ENCODE measurements around the gene THOC5. TPM values are rescaled to one million over a fixed set of nuclear protein-coding genes. Genes with fewer than 3 reads are reported as not detected.
"Not testable (repeated sequence)": the region's sequence is repeated elsewhere in the genome, so short reads cannot be mapped to it uniquely, and the experiment has no call there.

THOC5 gene
- total RNA-seq, 1 donor from 2014 or later, result 39.8 TPM

DNA sequence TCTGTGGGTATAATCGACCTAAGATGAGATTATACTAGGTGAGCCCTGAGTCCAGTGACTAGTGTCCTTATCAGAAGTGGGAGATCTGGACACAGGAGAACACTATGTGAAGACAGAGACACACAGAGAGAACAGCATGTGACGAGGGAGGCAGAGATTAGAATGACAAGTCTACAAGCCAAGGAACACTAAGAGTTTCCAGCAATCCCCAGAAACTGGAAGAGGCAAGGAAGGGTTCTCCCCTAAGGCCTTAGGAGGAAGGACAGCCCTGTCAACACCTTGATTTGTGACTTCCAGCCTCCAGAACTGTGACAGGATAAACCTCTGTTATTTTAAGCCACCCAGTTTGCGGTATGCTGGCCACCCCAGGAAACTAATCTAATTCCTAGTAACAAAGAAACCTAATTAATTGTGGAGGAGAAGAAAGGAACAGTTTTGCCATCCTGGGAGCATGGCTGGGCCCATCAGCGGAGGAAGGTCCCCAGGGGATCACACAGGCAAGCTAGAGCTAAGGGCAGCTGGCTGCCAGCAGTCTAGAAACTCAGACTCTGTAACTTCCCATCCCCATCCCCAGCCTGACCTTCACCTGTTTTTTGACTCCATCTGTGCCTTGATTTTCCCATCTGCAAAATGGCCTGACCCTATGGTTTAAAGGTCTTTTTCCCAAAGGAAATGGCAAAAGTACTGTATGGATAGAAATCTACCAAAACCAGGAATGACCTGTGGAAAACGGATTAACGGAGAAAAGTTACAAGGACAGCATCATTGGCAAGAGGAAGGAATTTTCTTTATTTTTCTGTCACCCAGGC lies 10.3 kb upstream of the THOC5 start:
- no peak for DNase-seq (ENCODE audit: low spot score)

DNA sequence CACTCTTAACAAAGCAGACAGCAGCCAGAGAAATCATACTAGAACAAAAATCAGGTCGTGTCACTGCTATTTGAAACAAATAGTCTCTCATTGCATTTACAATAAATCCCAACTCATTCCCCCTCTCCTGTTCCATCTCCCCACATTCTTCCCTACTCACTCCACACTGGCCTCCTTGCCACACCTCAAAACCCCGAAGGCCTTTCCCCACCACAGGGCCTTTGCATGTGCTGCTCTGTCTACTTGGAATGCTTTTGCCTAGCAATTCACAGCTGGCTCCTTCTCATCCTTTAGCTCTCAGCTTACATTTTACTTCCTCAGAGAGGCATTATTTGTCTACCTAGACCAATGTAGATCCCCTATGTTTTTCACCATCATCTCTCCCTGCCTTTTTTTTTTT lies 6.3 kb upstream of the THOC5 start:
- DNase-seq (ENCODE audit: low spot score), result no peak

DNA sequence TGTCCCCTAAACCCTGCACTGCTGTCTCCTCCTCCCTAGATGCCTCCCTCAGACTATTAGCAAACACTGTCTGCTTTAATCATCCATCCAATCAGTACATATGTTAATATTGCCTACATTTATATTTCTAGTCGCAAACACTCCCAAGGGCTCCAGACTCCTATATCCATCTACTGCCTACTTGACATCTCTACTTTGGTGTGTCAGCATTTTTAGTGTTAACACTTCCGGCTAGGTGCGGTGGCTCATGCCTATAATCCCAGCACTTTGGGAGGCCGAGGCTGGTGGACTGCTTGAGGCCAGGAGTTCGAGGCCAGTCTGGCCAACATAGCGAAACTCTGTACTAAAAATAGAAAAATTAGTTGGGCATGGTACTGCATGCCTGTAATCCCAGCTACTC lies 5.5 kb upstream of the THOC5 start:
- DNase-seq (ENCODE audit: low spot score), result no peak

DNA sequence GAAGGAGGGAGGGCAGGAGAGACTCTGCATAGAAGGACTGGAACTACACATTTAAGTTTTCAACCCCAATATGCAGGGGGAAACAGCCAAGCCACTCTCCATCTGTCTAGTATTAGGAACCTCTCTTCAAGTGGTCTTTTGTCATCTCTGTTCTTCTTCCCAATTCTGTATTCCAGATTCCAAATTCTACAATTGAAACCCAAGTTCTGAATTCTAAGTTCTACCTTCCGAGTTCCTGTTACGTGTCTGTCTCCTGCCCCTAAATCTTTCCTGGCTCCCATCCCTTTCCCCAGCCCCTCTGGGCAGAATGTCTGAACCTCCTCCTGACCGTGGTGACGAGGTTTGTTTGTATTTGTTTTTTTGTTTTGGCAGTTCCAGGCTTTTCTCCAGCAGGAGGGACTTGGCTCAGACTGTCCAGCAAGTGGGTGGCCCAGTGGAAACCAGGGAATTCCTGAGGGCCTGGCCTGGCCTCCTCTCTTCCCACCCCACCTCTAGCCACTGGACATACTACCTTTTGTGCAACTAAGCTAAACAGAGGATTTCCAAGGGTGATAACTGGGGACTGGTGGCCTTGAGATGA lies 1.6 kb upstream of the THOC5 start:
- DNase-seq (ENCODE audit: low spot score), result peak; percentile 19

DNA sequence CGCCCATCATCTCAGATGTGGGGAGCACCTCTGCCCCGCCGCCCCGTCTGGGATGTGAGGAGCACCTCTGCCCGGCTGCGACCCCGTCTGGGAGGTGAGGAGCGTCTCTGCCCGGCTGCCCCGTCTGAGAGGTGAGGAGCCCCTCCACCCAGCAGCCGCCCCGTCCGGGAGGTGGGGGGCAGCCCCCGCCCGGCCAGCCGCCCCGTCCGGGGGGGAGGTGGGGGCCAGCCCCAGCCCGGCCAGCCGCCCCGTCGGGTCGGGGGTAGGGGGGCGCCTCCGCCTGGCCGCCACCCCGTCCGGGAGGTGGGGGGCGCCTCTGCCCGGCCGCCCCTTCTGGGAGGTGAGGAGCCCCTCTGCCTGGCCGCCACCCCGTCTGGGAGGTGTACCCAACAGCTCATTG lies 1.2 kb downstream of the THOC5 start:
- DNase-seq (ENCODE audit: low spot score), result not testable (repeated sequence)

DNA sequence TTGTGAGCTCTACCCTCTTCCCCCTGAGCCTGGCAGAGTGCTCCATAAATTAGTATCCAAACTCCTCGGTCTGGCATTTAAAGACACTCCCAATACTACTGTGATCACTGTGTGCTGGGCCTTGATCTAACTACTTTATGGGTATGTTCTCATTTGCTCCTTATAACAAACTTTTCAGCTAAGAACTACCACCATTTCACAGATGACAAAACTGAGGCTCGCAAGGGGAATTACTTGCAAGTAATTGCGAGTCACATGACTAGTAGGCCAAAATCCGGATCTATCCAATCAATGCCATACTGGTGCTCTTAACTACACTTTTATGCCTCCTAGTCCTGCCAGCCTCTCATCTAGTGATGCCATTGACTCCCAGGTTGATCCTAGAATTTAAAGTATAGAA lies 3.6 kb downstream of the THOC5 start:
- DNase-seq (ENCODE audit: low spot score), result no peak

DNA sequence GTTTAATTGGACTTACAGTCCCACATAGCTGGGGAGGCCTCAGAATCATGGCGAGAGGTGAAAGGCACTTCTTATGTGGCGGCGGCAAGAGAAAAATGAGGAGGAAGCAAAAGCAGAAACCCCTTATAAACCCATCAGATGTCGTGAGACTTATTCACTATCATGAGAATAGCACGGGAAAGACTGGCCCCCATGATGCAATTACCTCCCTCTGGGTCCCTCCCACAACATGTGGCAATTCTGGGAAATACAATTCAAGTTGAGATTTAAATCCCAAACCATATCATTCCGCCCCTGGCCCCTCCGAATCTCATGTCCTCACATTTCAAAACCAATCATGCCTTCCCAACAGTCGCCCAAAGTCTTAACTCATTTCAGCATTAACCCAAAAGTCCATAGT lies 8.5 kb downstream of the THOC5 start:
- not testable (repeated sequence) for DNase-seq (ENCODE audit: low spot score)

DNA sequence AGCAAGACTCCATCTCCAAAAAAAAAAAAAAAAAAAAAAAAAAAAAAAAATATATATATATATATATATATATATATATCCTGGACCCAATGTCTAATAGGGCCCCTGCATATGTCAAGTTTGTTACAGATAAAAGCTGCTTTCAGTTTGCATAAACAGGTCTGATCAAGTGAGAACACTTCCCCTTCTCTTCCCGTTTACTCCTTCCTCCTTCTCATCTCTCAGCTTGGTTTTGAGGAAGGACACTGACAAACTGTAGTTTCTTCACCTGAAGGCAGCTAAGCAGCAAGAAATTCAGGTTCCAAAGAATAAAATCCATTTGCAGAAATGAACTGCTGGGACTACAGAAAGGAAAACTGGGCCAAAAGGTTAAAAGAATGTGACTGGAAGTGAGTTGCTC lies 11.7 kb downstream of the THOC5 start:
- DNase-seq (ENCODE audit: low spot score), result no peak

DNA sequence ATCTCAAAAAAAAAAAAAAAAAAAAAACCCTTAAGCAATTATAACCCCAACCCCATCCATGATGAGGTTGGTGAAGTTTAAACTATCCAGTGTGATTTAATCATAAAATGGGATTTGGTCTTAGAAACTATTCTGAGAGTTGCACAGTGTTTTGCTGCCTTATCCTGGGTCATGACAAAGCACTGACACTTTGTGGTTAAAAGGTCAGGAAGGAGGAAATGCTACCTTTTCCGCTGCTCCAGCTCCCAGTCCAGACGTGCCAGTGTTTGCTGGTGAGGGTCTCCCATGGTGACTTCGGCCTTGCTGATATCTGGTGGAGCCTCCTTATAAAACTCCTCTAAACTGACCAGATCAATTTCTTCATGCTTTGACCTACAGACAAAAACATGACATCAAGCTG lies 14.5 kb downstream of the THOC5 start:
- DNase-seq (ENCODE audit: low spot score), result no peak

DNA sequence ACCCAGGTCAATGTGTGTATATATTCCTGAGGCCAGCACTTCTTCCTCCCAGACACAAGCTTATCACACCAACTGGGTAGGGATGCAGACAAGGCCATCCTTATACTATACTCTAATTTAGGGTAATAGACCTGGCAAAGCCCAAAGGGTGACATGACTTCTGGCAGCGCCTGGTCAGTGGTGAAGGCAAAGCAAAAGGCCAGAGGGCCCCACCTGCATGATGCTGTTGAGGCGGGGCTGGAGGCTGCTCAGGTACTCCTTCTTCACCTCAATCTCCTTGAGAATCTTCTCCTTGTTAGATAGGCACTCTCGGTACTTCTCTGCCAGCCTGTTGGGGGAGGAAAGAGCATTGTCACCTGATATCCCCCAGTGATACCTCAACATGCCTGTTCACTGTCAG lies 17.1 kb downstream of the THOC5 start:
- no peak for DNase-seq (ENCODE audit: low spot score)

DNA sequence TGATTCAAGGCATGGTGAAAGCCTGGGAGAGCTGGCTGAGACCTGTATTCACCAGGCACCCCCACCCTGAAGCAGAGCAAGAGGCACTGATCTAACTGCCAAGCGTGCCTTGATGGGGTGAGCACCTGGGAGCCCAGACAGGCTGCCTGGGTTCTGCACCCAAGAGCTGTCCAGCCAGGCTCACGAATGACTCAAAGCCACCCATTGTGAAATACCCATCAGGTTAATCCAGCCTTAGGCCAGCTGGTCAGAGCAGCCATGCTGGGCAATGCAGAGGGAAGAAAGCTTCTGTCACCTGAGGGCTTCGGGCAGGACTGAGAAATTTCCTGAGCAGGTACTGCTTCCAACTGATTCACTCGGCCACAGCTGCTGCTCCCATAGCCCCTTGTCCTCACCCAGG lies 22.1 kb downstream of the THOC5 start:
- no peak for DNase-seq (ENCODE audit: low spot score)

DNA sequence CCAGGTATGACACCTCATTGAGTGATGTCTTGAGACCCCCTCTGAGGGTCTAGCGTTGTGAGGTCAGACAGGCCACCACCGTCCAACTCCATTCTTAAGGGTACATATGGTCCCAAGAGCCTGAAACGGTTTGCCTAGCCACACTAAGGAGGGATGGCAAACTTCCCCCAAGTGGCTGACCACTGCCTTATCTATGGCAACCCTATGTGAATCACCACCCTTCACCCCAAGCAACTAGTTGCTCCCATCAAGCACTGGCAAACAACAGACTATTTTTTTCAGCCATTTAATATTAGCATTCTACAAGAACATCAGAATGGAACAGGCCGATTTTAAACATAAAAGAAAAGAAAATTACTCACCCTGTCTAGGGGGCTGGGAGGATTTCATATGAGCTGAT lies 22.8 kb downstream of the THOC5 start:
- DNase-seq (ENCODE audit: low spot score), result no peak

DNA sequence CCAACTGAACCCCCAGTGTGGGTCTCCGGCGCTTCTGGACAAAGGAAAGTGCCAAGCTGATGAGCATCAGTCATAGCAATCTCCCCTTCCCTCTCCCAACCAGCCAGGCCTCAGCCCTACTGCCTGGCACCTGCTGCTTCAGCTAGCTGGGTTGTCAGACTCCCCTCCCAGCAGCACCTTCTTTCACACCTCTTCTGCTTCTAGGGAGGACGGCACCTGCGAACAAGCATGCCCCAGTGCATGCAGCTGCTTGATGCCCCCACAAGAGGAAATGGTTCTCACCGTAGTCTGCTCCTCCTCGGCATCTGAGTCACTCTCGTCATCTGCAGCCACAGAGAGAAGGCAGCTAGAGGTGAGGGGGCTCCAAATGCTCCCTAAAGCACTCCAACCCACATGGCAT lies 25.4 kb downstream of the THOC5 start:
- no peak for DNase-seq (ENCODE audit: low spot score)

DNA sequence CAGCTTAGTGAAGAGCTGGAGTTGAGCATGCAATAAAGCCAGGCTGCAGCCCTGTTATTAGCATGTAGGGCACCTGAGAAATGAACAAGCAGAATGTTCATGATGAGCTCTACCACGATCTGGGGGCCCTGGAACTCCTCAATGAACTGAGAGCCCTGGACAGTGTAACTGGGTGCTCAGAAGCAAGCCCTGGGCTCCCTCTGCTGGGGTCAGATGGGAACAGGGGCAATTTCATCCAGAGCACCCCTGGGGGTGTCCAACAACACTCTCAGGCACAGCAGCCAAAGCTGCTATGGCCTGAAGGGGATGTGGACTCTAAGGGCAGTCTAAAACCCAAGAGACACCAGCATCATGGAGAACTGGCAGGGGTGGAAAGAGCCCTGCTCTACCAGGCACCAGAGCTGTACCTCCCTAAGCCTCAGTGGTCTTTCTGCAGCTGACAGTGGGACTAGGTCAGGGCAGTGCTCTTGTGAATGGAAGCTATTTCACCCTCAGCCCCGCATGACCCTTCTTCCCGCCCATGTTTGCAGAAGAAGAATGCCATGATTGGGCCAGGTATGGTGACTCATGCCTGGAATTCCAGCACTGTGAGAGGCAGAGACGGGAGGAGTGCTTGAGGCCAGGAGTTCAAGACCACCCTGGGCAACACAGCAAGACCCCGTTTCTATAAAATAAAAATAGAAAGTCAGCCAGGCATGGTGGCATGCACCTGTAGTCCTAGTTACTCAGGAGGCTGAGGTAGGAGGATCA lies 28.9 kb downstream of the THOC5 start:
- peak; percentile 13 for DNase-seq (ENCODE audit: low spot score)

DNA sequence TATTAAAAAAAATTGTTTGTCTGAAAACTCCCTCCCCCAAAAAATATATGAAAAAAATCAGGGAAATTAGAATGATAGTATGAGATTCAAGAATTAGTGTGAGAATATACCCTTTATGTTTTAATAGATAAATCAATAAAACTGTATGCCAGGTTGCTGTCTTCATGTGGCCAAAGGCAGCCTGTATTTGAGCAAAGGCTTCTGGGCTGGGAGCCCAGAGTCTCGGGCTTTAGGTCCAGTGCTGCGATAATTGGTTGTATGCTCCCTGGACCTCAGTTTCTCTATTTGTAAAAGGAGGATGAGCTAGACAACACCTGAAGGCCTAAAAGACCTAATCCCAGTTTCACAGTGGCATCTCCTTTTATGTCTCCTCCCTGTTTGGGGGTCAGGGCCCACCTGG lies 29.8 kb downstream of the THOC5 start:
- no peak for DNase-seq (ENCODE audit: low spot score)

DNA sequence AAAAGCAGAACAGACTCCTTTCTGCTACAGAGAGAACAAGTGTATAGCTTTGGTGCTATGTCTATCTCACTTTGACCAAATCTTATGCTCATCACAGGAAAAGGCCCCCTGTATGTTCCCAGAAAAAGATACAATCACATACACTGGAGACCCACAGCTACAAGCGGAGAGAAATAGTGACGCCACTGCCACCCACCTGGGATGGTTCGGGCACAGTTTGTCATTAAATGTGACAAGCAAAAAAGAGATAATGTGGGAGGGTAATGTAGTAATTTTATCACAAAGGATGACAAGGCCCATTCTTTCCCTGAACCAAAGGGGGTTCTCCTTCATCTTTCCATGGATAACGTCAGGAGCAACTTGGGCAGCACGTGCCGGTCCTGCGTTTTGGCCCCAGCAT lies 32.0 kb downstream of the THOC5 start:
- DNase-seq (ENCODE audit: low spot score), result no peak

DNA sequence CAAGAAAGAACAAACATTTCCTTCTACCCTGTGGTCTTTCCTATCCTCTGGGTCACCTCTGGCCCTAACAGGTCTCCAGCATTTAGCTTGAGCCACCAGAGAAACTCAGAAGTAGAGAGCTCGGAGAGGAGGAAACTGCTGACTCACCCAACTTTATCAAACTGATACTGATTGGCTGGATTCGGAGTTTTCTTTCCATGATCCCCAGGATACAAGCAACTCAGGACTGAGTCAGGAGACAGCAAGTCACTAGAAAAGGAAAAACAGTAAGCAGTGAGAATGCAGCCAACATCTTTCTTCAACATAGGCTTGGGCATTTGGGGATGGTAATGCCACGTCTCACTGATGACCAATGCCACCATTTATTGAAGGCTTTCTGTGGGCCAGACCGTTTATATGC lies 32.7 kb downstream of the THOC5 start:
- no peak for DNase-seq (ENCODE audit: low spot score)

DNA sequence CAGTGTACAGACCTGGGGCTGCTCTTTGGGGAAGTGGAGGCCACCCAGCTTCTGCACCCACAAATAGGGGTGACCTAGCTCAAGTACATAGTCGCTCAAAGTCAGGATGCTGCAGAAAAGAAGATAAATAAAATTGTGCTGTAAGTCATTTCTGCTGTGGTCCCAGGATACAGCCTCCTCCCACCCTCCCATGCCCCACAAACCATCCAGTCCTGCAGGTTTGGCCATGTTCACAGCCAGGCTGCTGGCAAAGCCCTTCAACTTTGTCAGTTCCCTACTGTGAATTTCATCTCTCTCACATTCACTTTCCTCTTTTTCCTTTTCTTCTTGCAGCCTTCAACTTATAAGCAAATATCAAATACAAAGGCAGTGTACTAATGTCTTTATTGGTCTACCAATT lies 33.6 kb downstream of the THOC5 start:
- DNase-seq (ENCODE audit: low spot score), result no peak

DNA sequence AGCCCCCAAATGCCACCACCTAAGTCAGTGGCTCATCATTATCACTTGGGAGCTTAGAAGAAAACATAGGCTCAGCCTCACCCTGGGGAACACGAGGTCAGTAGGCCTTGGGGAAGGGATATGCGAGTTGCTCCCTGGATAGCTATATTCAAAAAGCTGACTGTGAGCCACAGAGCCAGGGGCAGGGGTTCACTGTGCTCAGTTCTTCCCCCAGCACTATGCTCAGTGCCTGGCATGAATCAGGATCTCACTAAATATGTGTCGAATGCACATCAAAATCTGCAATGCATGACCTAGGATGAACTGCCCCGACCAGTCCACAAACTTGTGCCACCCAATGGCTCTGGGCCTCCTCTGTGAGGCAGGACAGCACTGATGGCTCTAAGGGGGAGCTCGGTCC lies 35.1 kb downstream of the THOC5 start:
- no peak for DNase-seq (ENCODE audit: low spot score)

DNA sequence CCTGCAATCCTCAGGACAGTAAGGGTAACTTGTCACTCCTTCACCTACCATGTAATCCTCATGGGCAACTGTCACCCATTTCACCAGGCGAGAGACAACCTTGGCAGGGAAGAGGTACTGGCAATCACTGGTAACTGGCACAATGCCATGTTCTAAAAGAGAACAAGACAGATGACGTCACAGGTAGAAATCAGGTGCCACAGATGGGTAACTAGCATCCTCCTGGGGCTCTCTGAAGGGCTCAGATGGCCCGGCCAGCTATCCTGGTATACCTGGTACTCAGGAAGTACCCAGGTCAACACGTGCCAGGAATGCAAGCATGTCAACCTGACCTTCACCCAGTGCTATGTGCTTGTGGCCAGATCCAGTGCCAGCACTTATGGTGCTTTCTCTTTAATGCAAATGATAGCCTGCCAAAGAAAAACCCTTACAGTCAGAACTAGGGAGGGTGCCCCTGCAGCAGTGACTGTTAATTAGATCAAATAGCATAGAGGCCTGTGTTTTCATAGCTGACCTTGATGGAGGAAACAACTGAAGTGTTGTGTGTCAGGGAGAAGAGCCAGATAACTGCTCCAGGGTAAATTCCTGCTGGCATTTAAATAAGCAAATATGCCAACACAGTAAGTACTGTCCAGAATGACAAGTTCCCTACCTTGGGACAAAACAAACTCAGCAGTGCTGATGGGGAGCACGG lies 36.2 kb downstream of the THOC5 start:
- no peak for DNase-seq (ENCODE audit: low spot score)

DNA sequence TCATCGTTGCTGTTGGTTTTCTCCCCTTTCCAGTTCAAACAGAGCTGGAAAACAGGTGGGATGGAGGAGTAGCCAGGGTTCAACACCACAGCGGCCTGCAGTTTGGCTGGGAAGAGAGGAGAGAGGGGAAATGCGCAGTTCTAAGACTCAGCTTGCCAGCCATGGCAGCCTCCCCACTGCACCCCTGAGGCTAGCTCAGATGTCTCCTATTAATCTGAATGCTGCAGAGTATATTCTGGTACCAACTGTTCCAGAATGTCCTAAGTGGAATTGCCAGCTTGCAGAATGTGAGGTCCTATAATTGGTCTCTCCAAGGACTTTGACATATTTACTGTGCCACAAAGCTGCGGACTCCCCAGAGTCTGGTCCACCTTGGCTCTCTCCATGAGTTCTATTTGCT lies 41.5 kb downstream of the THOC5 start:
- no peak for DNase-seq (ENCODE audit: low spot score)

DNA sequence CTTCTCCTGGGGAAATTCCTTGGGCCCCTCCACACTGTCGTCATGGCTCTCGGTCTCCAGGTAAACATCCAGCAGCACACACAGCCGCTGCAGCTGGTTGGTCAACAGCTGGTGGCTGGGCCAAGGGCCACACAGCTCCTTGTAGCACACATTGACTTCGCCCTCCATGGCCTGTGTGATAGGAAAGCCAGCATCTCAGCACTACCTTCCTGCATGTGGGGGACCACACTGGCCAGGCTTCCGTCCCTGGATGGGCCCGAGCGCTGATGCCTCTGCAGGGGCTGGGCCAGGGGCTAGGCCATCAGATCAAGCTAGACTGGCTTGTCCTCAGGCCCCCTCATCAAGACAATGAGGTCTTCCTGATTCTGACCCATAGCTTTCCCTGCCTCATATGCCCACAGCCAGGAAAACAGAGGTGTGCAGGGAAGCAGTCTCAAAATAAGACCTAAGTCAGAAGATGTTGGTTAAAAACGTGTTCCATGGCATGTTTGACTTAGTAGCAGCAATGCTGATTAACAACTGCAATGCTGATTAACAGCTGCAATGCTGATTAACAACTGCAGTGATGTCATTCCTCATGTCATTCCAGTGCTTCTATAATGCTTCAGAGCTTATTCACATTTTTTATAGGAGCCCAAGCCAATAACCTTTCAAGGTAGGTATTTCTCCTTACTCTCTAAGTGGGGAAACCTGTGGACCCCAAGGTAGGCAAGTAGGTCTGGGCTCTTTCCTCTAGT lies 42.3 kb downstream of the THOC5 start:
- DNase-seq (ENCODE audit: low spot score), result no peak
